IMR-90 (cell line): ENCODE data around the gene CRISPLD2. TPM values are rescaled to one million over a fixed set of nuclear protein-coding genes. Genes with fewer than 3 reads are reported as not detected.

Experiments used
- ATAC-seq: fragments of 200-7000 bp; cut with Tn5 transposase; 2 replicates; pipeline ENCODE4 v1.9.1; 2020; ENCODE audit warnings: low read depth, mild to moderate bottlenecking, moderate library complexity
- BruUV-seq: library from RNA; stranded (reverse); fragments of 400-500 nt; replicated peaks from 2 replicates; lab custom pipeline; 2021; lab: Mats Ljungman, UMichigan
- CTCF ChIA-PET: fragments of 300-600 bp; formaldehyde crosslinking; extraction: SDS; loops from one replicate; lab custom pipeline; 2021; ENCODE audit warnings: antibody characterized with exemption; lab: Yijun Ruan, JAX
- POLR2A ChIA-PET: fragments of 300-600 bp; sonication (Branson Sonifier 250); formaldehyde crosslinking; loops from one replicate; lab custom pipeline; 2022; ENCODE audit warnings: antibody characterized with exemption; ENCODE audit not compliant: unreplicated experiment; lab: Charles Lee
- DNase-seq: peaks from one replicate; pipeline ENCODE4 v3.0.0; 2013
- H2AFZ ChIP-seq: replicated peaks from 2 replicates; pipeline ENCODE3; 2013; ENCODE audit warnings: low read length, mild to moderate bottlenecking; ENCODE audit not compliant: poor library complexity
- H2AK5ac ChIP-seq: 2 replicates; pipeline ENCODE4 v1.6.1; 2013; ENCODE audit warnings: low read depth, low read length, inconsistent platforms
- H2AK9ac ChIP-seq: replicated peaks from 2 replicates; pipeline ENCODE3; 2013; ENCODE audit warnings: mild to moderate bottlenecking, low read depth, low read length, moderate library complexity; ENCODE audit not compliant: poor library complexity
- H2BK120ac ChIP-seq: 2 replicates; pipeline ENCODE4 v1.6.1; 2013; ENCODE audit warnings: low read depth, low read length, inconsistent platforms
- H2BK15ac ChIP-seq: 3 replicates; pipeline ENCODE4 v1.6.1; 2013; ENCODE audit warnings: low read depth, low read length, inconsistent platforms
- H2BK20ac ChIP-seq: 2 replicates; pipeline ENCODE4 v1.6.1; 2013; ENCODE audit warnings: low read depth, mild to moderate bottlenecking, inconsistent platforms, low read length, moderate library complexity
- H2BK5ac ChIP-seq: 2 replicates; pipeline ENCODE4 v1.6.1; 2013; ENCODE audit warnings: mild to moderate bottlenecking, low read depth, low read length, inconsistent platforms; ENCODE audit not compliant: poor library complexity, severe bottlenecking
- H3K14ac ChIP-seq: replicated peaks from 2 replicates; pipeline ENCODE4 v1.6.1; 2013; ENCODE audit warnings: low read depth, low read length, inconsistent platforms
- H3K18ac ChIP-seq: 2 replicates; pipeline ENCODE4 v1.6.1; 2013; ENCODE audit warnings: low read depth, low read length, control low read depth
- H3K23ac ChIP-seq: 2 replicates; pipeline ENCODE4 v1.6.1; 2013; ENCODE audit warnings: low read depth, low read length, inconsistent platforms
- H3K27ac ChIP-seq: 2 replicates; pipeline ENCODE4 v1.5.1; 2013; ENCODE audit warnings: mild to moderate bottlenecking, control low read depth, low read length; ENCODE audit not compliant: insufficient read depth
- H3K27me3 ChIP-seq: 2 replicates; pipeline ENCODE4 v1.6.1; 2013; ENCODE audit warnings: low read length; ENCODE audit not compliant: control insufficient read depth, insufficient read depth
- H3K36me3 ChIP-seq: 2 replicates; pipeline ENCODE4 v1.6.1; 2013; ENCODE audit warnings: low read length, mixed read lengths; ENCODE audit not compliant: control insufficient read depth, insufficient read depth
- H3K4ac ChIP-seq: 2 replicates; pipeline ENCODE4 v1.6.1; 2013; ENCODE audit warnings: low read depth, low read length, inconsistent platforms
- H3K4me1 ChIP-seq: 2 replicates; pipeline ENCODE4 v1.6.1; 2013; ENCODE audit warnings: low read length, mixed read lengths; ENCODE audit not compliant: control insufficient read depth, insufficient read depth
- H3K4me2 ChIP-seq: 2 replicates; pipeline ENCODE4 v1.6.1; 2013; ENCODE audit warnings: low read depth, mild to moderate bottlenecking, control low read depth, low read length, moderate library complexity
- H3K4me3 ChIP-seq: 2 replicates; pipeline ENCODE4 v1.5.1; 2013; ENCODE audit warnings: low read depth, mild to moderate bottlenecking, control low read depth, low read length, moderate library complexity; ENCODE audit not compliant: insufficient read depth
- H3K56ac ChIP-seq: 2 replicates; pipeline ENCODE4 v1.6.1; 2013; ENCODE audit warnings: low read length, inconsistent platforms; ENCODE audit not compliant: insufficient read depth; ENCODE audit errors: extremely low read depth
- H3K79me1 ChIP-seq, 2 experiments: 2 replicates each; pipeline ENCODE4 v1.6.1; 2013; ENCODE audit warnings: low read length in 2 of 2, inconsistent platforms in 1 of 2, low read depth in 1 of 2
- H3K9ac ChIP-seq: 2 replicates; pipeline ENCODE4 v1.6.1; 2013; ENCODE audit warnings: low read depth, low read length, control low read depth
- H3K9me1 ChIP-seq: 2 replicates; pipeline ENCODE4 v1.6.1; 2013; ENCODE audit warnings: low read length, inconsistent platforms; ENCODE audit not compliant: insufficient read depth
- H3K9me3 ChIP-seq: 2 replicates; pipeline ENCODE4 v1.6.1; 2013; ENCODE audit warnings: low read length; ENCODE audit not compliant: control insufficient read depth, insufficient read depth
- H4K20me1 ChIP-seq: 2 replicates; pipeline ENCODE4 v1.6.1; 2013; ENCODE audit warnings: low read length, inconsistent platforms; ENCODE audit not compliant: insufficient read depth
- H4K5ac ChIP-seq: 2 replicates; pipeline ENCODE4 v1.6.1; 2013; ENCODE audit warnings: mild to moderate bottlenecking, low read depth, low read length, control low read depth
- H4K8ac ChIP-seq, 2 experiments: 2 replicates each; pipeline ENCODE4 v1.6.1; 2013; ENCODE audit warnings: low read depth in 2 of 2, low read length in 2 of 2, control low read depth in 1 of 2, inconsistent platforms in 1 of 2
- H4K91ac ChIP-seq: 2 replicates; pipeline ENCODE4 v1.6.1; 2013; ENCODE audit warnings: low read depth, low read length, inconsistent platforms; ENCODE audit not compliant: insufficient read depth
- BHLHE40 ChIP-seq: fragments of 150-350 bp; IDR thresholded peaks from 2 replicates; pipeline ENCODE4 v1.6.1; 2016; ENCODE audit warnings: mild to moderate bottlenecking, low read depth, low read length
- CEBPB ChIP-seq: IDR thresholded peaks from 2 replicates; pipeline ENCODE4 v1.6.1; 2012; ENCODE audit warnings: low read depth, low read length, improper control_type of control experiment
- CTCF ChIP-seq: conservative IDR thresholded peaks from 2 replicates; pipeline ENCODE4 v1.5.1; 2012; ENCODE audit warnings: mild to moderate bottlenecking, low read depth, low read length, improper control_type of control experiment
- ELK1 ChIP-seq: fragments of 150-350 bp; IDR thresholded peaks from 2 replicates; pipeline ENCODE4 v1.6.1; 2016; ENCODE audit warnings: low read depth, mild to moderate bottlenecking, low read length, moderate library complexity, borderline replicate concordance
- FOS ChIP-seq: fragments of 150-350 bp; IDR thresholded peaks from 2 replicates; pipeline ENCODE4 v1.6.1; 2016; ENCODE audit warnings: low read depth, low read length
- MAFK ChIP-seq: IDR thresholded peaks from 2 replicates; pipeline ENCODE4 v1.6.1; 2012; ENCODE audit warnings: low read depth, low read length, improper control_type of control experiment
- MXI1 ChIP-seq: IDR thresholded peaks from 2 replicates; pipeline ENCODE4 v1.6.1; 2012; ENCODE audit warnings: low read depth, mild to moderate bottlenecking, low read length, moderate library complexity, borderline replicate concordance
- NFE2L2 ChIP-seq: fragments of 150-350 bp; IDR thresholded peaks from 2 replicates; pipeline ENCODE4 v1.6.1; 2016; ENCODE audit warnings: low read depth, mild to moderate bottlenecking, low read length
- POLR2A ChIP-seq: IDR thresholded peaks from 2 replicates; pipeline ENCODE4 v1.6.1; 2012; ENCODE audit warnings: mild to moderate bottlenecking, low read depth, low read length
- RAD21 ChIP-seq: IDR thresholded peaks from 2 replicates; pipeline ENCODE4 v1.6.1; 2012; ENCODE audit warnings: low read length, improper control_type of control experiment
- RCOR1 ChIP-seq: IDR thresholded peaks from 2 replicates; pipeline ENCODE4 v1.6.1; 2012; ENCODE audit warnings: mild to moderate bottlenecking, low read length, improper control_type of control experiment; ENCODE audit not compliant: insufficient replicate concordance
- SMC3 ChIP-seq: fragments of 150-350 bp; IDR thresholded peaks from 2 replicates; pipeline ENCODE4 v1.6.1; 2016; ENCODE audit warnings: low read depth, mild to moderate bottlenecking, antibody characterized with exemption, low read length, moderate library complexity
- WGBS, 2 experiments: methylation state at CpG; one replicate each; pipeline versions ENCODE4 v1.1.5 to v1.1.7; 2013; ENCODE audit warnings: missing lambda C conversion rate in 2 of 2; ENCODE audit not compliant: insufficient read length in 1 of 2; ENCODE audit errors: extremely low coverage in 2 of 2; 5-methylcytosine and 5-hydroxymethylcytosine counted together
- dilution Hi-C: fragments of 300-500 bp; cut with HindIII; formaldehyde crosslinking; loops from one replicate; pipeline ENCODE4 v1.14.3; 2018; ENCODE audit warnings: low sequenced_read_pairs; ENCODE audit not compliant: unreplicated experiment
- in situ Hi-C: fragments of 300-500 bp; cut with MboI; formaldehyde crosslinking; loops from 3 replicates; pipeline ENCODE4 v1.14.3; 2019; ENCODE audit warnings: low sequenced_read_pairs, inconsistent platforms, mixed read lengths
- intact Hi-C: fragments of 100-400 bp; cut with micrococcal nuclease; formaldehyde crosslinking; loops from 2 replicates; pipeline ENCODE4 v1.10.0; 2022
- polyA plus RNA-seq, 3 experiments: library from polyadenylated mRNA; depleted of rRNA; stranded (reverse); fragments of >200 nt; gene quantifications; 2 replicates each; pipeline ENCODE4 v1.2.3, GENCODE V29; 2012; ENCODE audit warnings: low replicate concordance in 1 of 3
- total RNA-seq: library from RNA; depleted of rRNA; stranded (reverse); fragments of >200 nt; gene quantifications from 2 replicates; pipeline ENCODE4 v1.2.3, GENCODE V29; 2012

Gene CRISPLD2
- total and polyA plus RNA-seq, 2 of the 4 experiments (the other 2 are of a cell fraction), result 23.1 to 37.5 TPM

- in situ Hi-C loops (no loop called here), dilution Hi-C loops (no loop called here), intact Hi-C loops (no loop called here)
- Histone ChIP-seq H3K9me1 (peaks cover 15% of the 10 kb centered on the region), H2BK120ac (peak overlapping the region; percentile 6; the same call in 1 of the 2 replicates), H3K4me1 (peaks cover 25% of the 10 kb centered on the region), H3K9me3 (no peaks in the 10 kb centered on the region), H3K14ac (no peak overlapping the region), H2BK5ac (no peak overlapping the region), H3K4me3 (peak overlapping the region; percentile 23; the same call in 1 of the 2 replicates), H2AK5ac (peak overlapping the region; percentile 2; the same call in 1 of the 2 replicates), H2AK9ac (peak overlapping the region; percentile 20), H3K4me2 (peak overlapping the region; percentile 73), H4K20me1 (peaks cover 30% of the 10 kb centered on the region), H3K56ac (no peak overlapping the region), H4K5ac (no peak overlapping the region), H3K9ac (no peak overlapping the region), H3K79me1 (peaks cover 29 to 43% of the 10 kb centered on the region in 2 experiments; a peak in 3 of 4 replicates), H3K23ac (0 out of 2 replicates have a peak overlapping the region, but pooled peaks have one; percentile 8), H2BK15ac (no peak overlapping the region), H3K36me3 (peaks cover 3% of the 10 kb centered on the region; the same call in 1 of the 2 replicates), H3K27me3 (no peaks in the 10 kb centered on the region), H4K91ac (0 out of 2 replicates have a peak overlapping the region, but pooled peaks have one; percentile 1), H3K27ac (no peak overlapping the region), H2AFZ (peak overlapping the region; percentile 92), H2BK20ac (no peak overlapping the region), H3K4ac (no peak overlapping the region), H3K18ac (no peak overlapping the region), H4K8ac (peak overlapping the region in 1 of 2 experiments; percentile 20; a peak in 1 of 4 replicates)
- TF ChIP-seq MXI1 (no peak), NFE2L2 (no peak), SMC3 (no peak), RCOR1 (no peak), MAFK (no peak), CEBPB (no peak), POLR2A (no peak), RAD21 (no peak), BHLHE40 (no peak), FOS (no peak), CTCF (no peak), ELK1 (no peak)
- POLR2A ChIA-PET, result interaction anchor here (0.6 to 1.8 kb wide), 4 partner anchors 9 to 67 kb away, joined by 3 to 14 read pairs (median 3); no protein-coding TSS in a partner anchor
- CTCF ChIA-PET, result no interaction called here
- no peak for DNase-seq
- peak; percentile 1; the same call in 1 of the 2 replicates for ATAC-seq
- 90% methylated on average over 10 of the region's 29 CpGs; no CpG with 5 or more reads in 1 of the 2 experiments for WGBS, 2 experiments
- no TSS peak for BruUV-seq
These were observed 669 bp upstream of the CRISPLD2 start for GRCh38 chr16:84818989-84819643.
